CD4-positive, alpha-beta T cell treated with Interferon alpha-2 for 1 hour (primary cell): Measurements from ENCODE around the gene MRPL37.
"Not testable (repeated sequence)": the region's sequence is repeated elsewhere in the genome, so short reads cannot be mapped to it uniquely, and the experiment has no call there.

Source experiments
- DNase-seq, 2 donors: peaks; one replicate each; pipeline ENCODE4 v3.0.0-alpha.2; 2020 to 2022

Gene MRPL37

DNA sequence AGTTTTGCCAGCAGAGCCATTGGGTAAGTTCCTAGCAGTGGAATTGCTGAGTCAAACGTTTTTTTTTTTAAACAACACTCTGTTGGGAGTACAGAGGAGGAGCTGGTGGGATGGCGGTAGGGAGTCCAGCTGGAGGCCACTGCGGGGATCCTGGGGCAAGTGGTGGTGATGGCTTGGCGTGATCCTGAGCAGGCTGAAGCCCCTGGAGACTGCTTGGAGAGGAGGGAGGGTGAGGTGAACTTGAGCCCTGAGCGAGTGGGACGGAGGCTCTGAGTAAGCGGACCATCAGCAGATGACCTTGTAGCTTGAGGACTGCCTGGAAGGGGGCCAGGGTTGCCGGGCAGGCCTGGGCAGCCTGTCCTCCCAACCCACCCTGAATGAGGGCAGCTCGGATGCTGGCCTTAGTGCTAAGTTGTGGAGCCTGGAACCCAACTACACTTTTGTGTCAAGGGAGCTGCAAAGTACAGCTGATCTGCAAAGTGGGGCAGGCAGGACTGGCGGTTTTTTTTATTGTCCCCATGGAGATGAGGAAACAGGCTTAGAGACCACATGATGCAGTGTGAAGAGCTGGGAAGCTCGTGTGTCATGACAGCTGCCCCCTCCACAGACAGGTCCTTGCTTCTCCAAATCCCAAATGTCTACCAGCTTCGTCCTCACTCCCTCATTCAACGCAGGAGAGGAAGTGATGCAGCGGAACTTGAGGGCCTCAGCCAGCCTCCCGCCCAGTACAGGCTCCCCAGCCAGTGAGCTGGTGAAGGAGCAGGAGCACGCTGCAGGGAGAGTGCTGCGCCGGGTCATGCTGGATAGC, 20.2 kb downstream of the MRPL37 start:
- peak in 1 of 2 donors; percentile 29 for DNase-seq

DNA sequence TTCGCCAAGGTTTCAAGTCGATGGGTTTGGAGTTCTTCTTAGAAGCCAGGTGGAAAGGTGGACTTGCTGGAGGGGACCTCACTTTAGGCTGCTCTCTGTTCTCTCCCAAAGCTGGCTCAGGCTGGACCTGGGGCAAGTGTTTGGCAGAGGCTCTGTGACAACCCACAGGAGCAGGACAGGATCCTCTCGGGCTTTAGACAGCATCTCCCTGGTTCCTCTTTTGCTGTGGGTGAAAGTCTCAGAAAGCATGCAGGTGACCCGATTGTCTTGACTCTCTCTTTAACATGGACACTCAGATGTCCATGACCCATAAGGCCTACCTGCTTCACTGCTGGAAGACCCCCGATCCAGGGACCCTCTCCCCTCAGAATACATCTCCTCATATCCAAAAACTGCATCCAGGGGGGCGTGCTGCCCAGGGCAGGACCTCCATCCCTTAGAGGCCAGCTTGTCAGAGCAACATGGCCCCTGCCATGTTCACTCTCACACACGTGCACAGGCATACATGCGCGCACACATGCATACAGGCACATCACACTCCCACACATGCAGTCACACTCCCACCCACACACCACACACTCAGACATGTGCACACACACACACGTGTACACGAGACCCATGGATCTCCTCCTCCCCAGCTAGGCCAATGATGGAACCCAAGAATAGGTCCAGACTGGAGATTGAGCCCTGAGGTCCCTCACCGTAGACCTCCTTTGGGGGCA, 21.3 kb downstream of the MRPL37 start:
- no peak for DNase-seq

DNA sequence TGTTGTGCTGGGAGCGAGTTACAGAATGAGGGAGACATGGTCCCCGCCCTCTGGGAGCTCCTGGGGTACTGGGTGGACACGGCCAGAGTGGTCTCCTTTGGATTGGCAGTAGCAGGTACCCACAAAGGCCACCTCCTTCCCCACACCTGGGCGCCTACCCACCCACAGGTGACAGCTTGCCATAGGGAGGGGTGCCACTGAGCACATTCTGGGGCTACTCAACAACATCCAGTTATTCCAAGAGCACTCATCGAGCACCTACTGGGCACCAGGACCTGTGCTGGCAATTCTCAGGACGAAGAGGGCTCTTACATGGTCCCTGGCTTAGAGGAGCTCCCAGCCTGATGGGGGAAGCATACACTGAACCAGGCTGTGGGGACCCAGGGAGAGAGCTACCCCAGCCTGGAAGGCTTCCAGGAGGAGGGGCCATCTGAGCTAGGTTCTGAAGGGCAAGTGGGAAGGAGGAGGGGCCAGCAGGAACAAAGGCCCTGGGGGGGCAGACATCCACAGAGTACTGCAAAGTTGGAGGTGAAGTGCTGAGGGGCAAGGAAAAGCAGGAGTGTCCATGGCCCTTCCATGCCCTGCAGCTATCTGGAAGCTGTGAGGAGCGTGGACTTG, 22.0 kb downstream of the MRPL37 start:
- DNase-seq: no peak

DNA sequence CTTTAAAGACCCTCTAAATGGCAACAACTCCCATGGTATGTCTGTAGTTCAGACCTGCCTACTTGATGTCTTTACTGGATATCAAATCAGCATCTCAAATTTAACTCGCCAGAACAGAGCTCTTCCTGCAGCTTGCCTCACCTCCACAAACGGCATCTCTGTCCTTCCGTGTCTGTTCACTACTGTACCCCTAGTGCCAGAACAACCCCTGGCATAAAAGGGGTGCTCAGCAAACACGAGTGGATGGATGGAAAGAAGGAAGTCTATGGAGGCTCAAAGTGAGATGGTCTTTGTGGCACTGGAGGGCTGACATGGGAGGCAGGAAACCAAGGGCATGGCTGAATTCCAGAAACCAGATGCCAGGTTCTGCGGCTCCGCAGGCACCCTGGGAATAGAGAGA, 22.7 kb downstream of the MRPL37 start:
- no peak for DNase-seq

DNA sequence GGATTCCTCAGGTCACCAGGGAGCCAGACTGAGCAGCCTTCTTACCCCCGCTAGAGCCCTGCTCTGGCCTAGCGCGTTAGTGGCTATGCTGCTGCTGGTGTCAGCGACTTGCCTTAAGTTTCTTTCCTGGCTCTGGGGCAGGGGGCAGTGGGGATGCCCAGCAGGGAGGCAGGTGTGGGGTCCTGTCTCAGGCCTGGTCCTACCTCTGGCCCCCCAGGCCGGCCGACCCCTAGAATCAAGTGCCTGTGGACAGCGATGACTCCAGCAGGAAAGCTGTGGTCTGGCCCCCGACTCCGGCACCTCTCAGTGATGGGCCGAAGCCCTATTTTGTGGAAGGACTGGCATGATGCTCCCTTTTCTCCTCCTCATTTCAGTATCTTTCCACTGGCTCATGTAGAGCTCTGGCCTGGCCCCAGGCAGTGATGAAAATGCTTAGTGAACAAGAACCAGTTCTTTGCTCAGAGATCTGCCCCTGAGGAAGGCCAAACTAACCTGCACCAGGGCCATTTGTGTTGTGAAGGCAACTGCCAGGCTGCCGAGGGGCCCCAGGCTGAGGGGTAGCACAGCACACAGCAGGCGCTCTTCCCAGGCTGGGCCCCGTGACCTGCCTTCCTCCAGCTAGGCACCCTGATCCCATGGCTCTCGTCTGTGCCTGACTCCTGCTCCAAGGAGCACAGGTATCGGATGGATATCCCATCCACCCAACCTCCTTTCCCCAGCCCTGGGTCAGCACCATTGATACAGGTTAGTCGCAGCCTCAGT, 23.7 kb downstream of the MRPL37 start:
- DNase-seq: no peak

DNA sequence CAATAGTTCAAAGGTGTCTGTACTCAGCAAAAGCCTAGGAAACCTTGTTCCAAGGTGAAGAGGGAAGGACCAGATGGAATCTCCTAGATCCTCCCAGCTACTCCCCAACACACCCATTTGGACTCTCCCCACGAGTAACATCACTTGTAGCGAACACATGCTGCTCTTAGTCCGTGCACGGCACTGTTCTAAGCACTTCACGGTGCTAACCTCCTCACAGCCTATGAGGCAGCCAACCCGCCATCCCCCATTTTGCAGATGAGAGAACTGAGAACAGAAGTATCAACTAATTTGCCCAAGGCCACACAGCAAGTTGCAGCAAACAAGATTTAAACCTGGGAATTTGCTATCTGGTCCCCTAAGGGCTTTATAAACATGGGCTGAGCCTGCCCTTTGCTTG, 24.3 kb downstream of the MRPL37 start:
- no peak for DNase-seq

DNA sequence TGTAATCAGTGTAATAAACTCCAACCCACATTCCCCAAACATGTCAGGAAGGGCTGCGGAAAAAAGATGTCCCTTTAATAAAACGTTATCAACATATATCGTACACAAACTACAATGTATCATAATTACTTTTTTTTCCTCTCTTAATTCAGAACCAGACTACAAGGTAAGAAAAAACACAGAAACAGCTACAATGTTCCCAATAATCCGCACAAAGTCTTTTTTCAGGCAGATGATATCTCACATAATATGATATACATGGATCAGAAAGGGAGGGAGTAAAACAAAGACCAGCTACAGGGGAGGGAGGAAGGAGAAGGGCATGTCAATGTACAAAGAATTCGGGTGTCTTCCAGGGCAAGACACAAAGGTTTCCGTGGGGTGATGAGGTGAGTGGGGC, 25.4 kb downstream of the MRPL37 start:
- DNase-seq: no peak

DNA sequence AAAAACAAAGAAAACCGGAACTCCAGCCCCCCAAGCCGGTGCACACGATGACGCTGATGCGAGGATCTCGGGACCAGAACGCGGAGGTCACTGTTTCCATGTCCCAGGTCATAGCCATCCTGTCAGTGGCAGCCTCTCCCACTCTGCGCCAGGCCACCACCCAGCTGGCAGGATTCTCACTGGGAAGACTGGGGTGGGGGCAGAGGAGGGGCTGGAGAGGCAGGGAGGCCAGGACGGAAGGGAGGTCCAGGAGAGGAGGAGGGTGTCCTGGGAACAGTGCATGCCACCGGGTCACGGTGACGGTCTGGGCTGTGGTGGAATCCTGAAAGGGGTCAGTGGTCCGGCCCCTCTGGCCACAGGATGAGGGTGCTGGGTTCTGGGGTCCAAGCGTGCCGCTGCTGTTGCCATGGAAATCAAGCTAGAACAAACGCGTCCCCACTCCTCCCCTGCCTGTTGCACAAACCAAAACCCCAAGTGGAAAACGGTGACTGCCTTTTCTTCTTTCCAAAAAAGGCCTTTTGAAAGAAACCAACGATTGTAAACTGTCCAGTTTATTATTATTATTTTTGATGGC, 26.1 kb downstream of the MRPL37 start:
- no peak for DNase-seq

DNA sequence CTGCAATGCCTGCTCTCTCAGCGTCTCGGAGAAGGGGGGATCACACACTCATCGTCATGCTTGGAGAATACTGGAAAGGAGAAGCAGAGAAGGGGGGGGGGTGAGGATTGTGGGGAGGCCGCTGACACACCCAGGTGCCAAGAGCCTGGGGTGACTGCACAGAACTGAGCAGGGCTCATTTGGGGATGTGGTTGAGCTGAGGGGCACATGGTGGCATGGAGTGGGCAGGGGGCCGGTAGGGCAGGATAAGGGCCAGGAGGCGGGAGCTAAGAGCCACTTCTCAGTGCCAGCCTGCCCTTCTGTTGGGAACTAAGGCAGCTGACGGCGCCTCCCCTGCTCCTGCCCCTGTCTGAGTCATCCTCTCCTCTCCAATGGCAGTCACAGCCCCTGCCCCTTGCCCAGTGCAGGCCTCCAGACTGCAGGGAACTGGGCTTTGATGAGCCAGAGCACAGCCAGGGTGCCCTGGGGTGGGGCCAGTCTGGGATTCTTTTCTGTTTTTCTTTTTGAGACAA, 27.2 kb downstream of the MRPL37 start:
- DNase-seq: peak in 1 of 2 donors; percentile 48

DNA sequence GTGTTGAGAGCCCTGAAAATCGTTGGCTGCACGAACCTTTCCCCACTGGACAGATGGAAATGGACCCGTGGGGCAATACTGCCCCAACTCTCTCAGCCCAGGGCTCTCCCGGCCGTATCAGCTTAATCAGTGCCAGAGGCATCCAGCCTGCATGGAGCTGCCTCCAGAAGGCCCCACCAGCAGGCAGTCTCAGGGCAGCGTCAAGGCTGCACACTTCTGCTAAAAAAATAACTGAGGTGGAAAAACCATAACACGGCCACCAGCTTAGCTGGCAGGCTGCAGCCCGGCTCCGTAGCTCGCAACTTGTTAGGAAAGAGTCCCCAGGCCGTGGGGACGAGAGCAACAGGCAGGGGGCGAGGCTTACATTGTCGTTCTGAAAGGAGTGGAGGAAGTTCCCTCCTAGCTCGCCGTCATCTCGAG, 27.9 kb downstream of the MRPL37 start:
- no peak for DNase-seq

DNA sequence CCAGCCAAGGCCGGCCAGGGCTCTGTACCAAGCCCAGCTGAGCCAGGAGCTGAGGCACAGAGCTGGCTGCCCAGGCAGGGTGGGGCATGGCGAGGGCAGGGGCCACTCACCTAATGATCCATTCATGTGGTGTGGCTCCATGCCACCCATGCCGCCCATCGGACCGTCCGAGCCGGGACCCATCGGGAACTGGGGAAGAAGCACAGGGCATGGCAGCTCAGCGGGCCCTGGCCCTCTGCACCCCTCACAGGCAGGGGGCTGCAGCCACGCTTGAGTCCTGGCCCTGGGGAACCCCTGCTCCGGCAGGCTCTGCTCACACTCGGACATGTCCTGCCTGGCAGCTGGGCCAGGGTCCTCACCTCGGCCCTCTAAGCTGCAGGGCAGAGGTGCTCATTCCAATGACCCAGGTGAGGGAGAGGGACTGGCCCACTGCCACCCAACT, 28.7 kb downstream of the MRPL37 start:
- DNase-seq: no peak

DNA sequence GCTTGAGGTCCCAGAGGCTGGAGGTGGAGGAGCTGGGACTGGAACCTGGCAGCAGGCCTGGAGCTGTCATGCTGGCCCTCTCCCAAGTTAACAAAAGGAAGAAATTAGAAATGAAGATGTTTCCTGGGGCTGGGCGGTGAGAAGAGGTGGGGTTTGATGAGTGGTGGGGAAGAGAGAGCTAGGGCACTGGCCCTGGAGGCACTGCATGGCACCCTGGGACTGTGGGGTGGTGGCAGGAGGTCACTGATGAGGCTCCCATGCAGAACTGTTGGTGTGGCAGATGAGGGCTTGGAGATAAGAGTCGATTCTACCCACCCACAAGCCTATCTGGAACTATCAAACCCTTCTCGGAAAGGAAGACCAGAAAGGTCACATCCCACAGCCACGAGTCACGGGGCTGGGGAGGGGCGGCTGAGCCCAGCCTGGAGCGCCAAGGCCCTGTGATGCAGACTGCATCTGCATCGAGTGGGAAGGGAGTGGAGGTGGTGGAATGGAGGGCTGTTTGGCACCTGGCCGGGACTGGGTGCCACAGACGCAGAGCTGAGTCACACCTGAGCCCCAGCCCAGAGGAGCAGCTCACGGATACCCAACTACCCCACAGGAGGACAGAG, 29.4 kb downstream of the MRPL37 start:
- DNase-seq: no peak

DNA sequence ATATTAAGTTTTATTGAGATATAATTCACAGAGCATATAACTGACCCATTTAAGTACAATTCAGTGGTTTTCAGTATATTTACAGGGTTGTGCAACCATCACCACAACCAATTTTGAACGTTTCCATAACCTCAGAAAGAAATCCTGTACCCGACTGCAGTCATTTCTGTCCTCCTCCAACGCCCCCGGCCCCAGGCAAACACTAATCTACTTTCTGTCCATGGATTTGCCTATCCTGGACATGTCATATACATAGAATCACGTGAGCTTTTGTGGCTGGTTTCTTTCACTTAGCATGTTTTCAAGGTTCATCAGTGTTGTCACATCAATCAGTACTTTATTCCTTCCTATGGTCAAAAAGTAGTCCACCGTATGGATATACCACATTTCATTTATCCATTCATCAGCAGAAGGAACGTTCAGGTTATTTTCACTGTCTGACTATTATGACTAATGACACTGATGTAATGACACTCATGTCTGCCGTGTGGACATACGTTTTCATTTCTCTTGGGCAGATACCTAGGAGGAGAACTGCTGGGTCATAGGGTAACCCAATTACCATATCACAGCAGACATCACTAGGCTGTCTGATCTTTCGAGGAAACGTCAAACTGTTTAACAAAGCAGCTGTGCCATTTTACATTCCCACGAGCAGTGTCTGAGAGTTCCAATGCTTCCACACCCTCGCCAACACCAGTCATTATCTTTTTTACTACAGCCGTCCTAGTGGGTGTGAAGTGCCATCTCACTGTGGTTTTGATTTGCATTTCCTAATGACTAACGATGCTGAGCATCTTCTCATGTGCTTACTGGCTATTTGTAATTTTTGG, 30.8 kb downstream of the MRPL37 start:
- peak; percentile 8 to 13 for DNase-seq

DNA sequence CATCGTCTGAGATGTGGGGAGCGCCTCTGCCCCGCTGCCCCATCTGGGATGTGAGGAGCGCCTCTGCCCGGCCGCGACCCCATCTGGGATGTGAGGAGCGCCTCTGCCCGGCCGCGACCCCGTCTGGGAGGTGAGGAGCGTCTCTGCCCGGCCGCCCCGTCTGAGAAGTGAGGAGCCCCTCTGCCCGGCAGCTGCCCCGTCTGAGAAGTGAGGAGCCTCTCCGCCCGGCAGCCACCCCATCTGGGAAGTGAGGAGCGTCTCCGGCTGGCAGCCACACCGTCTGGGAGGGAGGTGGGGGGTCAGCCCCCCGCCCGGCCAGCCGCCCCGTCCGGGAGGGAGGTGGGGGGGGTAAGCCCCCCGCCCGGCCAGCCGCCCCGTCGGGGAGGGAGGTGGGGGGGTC, 33.2 kb downstream of the MRPL37 start:
- not testable (repeated sequence) for DNase-seq

DNA sequence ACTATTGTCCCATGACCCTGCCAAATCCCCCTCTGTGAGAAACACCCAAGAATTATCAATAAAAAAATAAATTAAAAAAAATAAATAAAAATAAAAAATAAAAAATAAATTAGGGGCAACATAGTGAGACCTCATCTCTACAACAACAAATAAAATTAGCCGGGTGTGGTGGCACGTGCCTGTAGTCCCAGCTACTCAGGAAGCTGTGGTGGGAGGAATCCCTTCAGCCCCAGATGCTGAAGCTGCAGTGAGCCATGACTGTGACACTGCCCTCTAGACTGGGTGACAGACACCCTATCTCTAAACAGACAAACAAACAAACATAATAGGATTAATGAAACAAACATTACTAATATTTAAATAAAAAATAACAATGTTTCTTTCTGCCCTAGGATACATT, 34.3 kb downstream of the MRPL37 start:
- DNase-seq: no peak

DNA sequence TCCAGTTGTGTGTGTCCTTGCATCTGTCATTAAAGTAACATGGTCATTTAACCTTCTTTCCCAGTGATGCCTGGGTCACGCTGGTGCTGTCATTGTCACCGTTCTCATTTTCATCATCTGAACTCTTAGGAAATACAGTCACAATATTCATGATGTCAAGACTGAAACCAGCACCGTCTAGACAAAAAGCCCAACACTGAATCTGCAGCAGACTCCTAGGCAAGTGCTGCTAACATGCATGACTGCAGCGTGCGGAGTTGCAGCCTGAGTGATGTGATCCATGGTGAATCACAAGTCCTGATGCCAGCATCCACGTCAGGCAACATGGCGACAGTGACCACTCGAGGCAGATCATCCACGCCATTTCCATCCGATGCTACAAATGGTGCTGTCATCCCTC, 37.6 kb downstream of the MRPL37 start:
- no peak for DNase-seq

DNA sequence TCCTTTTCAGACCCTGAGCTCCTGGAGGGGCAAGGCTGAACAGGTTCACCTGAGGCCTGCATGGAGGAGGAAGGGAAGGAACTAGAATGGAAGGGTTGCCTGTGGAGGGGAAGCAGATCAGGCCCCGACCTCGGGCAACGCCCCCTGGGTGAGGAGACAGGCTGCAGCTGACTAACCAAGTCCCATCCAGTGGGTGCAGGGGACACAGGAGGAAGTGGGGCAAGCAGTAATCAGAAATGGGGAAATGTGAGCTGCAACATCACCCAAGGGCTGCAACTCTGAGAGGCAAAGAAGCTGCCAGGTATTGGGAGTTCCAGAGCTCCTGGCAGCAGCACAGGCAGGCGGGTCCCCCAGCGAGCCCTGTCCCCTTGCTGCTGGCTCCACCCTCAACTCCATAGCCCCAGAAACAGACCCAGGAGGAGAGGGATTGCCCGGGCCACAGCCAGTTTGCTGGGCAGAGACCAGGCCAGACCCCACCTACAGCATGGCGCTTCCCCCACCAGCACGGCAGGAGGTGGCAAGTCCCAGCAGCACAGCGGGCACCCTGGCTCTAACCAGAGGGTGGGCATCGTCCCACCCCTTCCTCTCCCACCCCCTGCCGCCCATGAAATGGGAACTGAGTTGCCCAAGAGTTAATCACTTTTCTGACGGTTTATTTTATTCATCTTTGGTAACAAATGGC, 38.5 kb downstream of the MRPL37 start:
- peak in 1 of 2 donors; percentile 40 for DNase-seq

DNA sequence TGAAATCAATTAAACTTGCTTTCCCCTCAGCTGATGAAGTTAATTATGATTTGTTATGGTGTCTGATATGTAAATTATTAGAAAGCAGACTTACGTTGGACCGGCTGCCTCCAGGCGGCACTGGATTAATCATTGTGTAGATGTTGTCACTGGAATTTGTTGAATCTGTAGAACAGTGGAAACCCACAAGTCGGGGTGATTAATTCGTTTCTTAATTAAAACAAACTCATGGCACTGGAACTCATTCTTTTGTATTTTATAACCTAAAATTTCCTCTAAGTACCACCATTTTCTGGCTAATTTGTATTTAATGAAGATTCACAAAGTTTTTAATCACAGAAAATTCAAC, 39.0 kb downstream of the MRPL37 start:
- DNase-seq: no peak

DNA sequence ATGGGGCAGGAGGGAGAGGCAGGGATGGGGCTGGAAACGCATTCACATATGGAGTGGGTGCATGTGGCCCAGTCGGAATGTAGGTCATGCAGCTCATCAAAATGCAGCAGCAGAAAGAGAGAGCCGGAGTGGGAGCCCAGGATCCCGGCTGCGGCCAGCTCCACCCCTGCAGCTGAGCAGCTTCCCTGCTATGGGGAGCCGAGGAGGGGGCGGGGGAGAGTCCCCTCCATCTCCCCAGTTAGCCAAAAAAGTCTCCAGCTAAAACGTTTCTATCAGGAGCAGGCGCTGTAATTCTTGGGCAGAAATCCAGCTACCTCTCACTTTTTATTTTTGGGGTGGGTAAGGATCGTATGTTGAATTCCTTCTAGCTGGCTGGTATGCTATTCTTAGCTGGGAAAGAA, 39.7 kb downstream of the MRPL37 start:
- DNase-seq: no peak

DNA sequence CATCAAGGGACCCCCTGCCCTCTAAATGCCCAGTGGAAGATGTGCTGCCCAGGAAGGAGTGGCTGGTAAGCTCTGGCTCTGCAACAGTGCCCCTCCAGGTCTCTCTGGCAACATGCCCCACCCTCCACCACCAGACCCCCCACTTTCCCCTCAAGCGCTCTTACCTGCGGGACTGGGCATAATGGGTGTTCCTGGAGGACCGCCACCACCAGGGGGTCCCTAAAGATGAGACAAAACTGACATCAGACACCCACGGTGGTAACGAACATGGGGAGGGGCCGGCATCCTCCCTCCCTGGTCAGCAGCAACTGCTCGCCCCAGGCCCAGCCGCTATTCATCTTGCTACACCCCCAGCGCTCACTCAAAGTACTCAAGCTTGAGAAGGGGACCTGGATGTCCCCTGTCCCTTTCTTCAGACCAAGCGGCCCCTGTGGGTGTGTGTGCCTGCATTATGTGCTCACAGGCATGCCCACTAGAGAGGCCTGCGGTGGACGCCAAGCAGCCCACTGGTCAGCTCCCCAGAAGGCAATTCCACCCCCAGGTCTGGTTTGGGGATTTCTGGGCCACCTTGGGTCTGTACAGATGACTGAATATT, 40.9 kb downstream of the MRPL37 start:
- DNase-seq: no peak
